Bronchial epithelial cell (primary cell): ENCODE results near the gene OXER1. TPM values are rescaled to one million over a fixed set of nuclear protein-coding genes. Genes with fewer than 3 reads are reported as not detected.

ENCODE experiments used
- DNase-seq: peaks from one replicate; pipeline ENCODE4 v3.0.0-alpha.2; 2010; ENCODE audit warnings: low read depth
- FAIRE-seq: peaks from 2 replicates; lab custom pipeline; 2011; peaks lifted over from hg19 to GRCh38; lab: Jason Lieb, UNC
- H3K27me3 ChIP-seq: 2 replicates; pipeline ENCODE4 v1.5.1; 2011; ENCODE audit warnings: low read length; ENCODE audit not compliant: control insufficient read depth, insufficient read depth
- H3K36me3 ChIP-seq: 2 replicates; pipeline ENCODE4 v1.5.1; 2011; ENCODE audit warnings: low read length; ENCODE audit not compliant: control insufficient read depth, insufficient read depth
- H3K4me3 ChIP-seq: 2 replicates; pipeline ENCODE4 v1.5.1; 2011; ENCODE audit warnings: mild to moderate bottlenecking, low read depth, low read length, control low read depth
- CTCF ChIP-seq: IDR thresholded peaks from 2 replicates; pipeline ENCODE4 v1.5.1; 2011; ENCODE audit warnings: mild to moderate bottlenecking, moderate library complexity, low read length, control low read depth, inconsistent platforms; ENCODE audit not compliant: insufficient read depth, severe bottlenecking
- total RNA-seq: library from RNA; depleted of rRNA; stranded (reverse); fragments of >200 nt; gene quantifications from 2 replicates; pipeline ENCODE4 v1.2.1, GENCODE V29; 2014

The OXER1 gene
- total RNA-seq, 1 donor from 2014 or later: not detected

DNA sequence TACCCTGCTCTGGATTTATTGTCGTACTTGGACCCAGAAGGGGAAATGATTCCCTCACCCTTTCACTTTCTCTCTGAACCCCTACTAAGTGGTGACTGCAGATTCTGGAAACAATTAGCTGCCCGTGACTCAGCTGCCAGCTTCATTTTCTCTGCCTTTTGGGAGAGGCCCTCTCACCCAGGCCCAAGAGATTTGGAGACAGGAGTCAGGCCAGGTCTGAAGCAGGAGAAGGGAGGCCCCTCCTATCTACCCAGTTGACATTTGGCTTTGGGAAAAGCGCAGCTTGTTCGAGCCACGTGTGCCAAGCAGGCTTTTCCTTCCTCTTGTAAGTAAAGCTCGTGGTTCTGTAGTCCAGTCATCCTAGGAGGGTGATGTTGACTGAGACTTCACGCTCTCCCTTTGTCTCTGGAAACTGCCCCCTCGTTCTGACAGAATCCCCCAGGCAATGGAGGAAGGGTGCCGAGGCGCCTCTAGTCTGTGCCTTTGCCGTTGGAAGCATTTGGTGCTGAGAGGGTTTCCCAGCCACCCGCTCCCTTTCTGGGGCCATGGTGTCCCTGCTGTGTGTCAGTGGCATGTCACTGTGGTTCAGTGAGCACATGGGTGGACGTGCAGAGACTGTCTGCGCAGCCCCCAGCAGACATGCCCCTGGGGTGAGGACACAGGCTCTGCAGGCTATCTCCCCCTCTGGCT lies 8.6 kb downstream of the OXER1 start:
- DNase-seq (no peak), FAIRE-seq (no peak)
- no peaks in the 10 kb centered on the region for H3K27me3 ChIP-seq
- no peaks in the 10 kb centered on the region for H3K36me3 ChIP-seq
- no peak overlapping the region for H3K4me3 ChIP-seq
- no peak for TF ChIP-seq CTCF

- FAIRE-seq: no peak
- Histone ChIP-seq H3K4me3 (no peak overlapping the region), H3K36me3 (no peaks in the 10 kb centered on the region), H3K27me3 (no peaks in the 10 kb centered on the region)
- no peak for DNase-seq
- no peak for TF ChIP-seq CTCF
These were observed 9.2 kb downstream of the OXER1 start for GRCh38 chr2:42754776-42755140.

DNA sequence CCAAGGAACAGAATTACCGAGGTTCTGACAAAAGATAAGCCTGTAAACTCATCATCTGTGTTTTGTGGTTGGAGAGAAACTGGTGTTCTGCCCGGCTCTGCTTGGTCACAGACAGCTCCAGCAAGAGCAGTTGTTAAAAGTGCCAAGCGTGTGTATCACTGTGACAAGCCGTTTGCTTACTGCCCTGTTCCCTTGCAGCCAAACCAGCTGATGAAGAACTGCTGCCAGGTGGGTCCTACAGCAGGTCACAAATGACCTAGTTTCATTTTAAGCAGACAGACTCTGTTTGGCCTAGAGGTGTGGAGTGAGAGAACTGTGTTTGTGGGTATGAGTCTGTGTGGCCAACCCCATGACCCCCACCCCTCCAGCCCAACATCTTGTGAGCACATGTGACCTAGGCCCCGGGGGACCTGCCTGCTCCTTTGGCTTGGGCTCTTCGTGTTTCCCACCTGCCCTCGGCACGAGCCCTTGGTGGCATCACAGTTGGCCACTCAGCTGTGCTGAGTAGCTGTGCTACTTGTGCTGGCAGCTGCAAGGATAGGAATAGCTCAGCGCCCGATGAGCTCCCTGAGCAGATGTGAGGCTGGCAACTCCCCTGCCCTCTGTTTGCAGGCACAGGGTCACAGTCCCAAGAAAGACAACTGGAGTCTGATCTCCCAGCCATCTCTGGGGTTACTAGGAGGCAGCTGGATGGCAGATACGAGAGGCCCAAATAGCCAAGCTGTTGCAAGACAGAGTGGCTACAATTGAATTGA lies 9.7 kb downstream of the OXER1 start:
- TF ChIP-seq CTCF: no peak

GRCh38 chr2:42752816-42753813 lies 10.8 kb downstream of the OXER1 start:
- no peak for TF ChIP-seq CTCF
- Histone ChIP-seq H3K27me3 (no peaks in the 10 kb centered on the region), H3K36me3 (no peaks in the 10 kb centered on the region), H3K4me3 (no peak overlapping the region)
- no peak for DNase-seq
- FAIRE-seq: peak; percentile 64

More for the DNA sequence above, 9.7 kb downstream of the OXER1 start:
- DNase-seq: no peak
- no peak overlapping the region for H3K4me3 ChIP-seq
- FAIRE-seq: no peak
- no peaks in the 10 kb centered on the region for H3K27me3 ChIP-seq
- no peaks in the 10 kb centered on the region for H3K36me3 ChIP-seq

DNA sequence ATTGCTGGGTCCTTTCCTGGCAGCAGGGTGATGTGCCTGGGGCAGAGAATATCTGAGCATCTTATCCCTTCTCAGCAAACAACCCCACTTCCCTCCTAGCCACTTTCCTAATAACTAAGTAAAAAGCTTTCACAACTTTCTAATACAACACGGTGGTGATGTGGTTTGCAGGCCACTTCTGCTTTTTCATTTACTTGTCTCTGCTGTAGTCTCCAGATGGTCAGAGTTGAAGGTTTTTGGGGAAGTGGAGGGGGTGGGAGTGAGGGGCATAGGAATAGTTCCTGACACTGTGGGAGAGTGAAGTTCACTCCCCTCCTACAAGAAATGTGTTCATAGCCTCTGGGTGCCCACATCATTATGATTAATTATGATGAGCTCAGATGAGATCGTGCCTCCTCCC lies 11.6 kb downstream of the OXER1 start:
- FAIRE-seq (no peak), DNase-seq (peak; percentile 22)
- no peak for TF ChIP-seq CTCF
- Histone ChIP-seq H3K27me3 (no peaks in the 10 kb centered on the region), H3K36me3 (no peaks in the 10 kb centered on the region), H3K4me3 (no peak overlapping the region)
